Measurements from ENCODE around the gene UBE2Q2.

- TF ChIP-seq CTCF (conservative IDR thresholded peaks at IDR 0.05; ENCODE audit: low read depth, low read length) (no peak), CEBPB (IDR thresholded peaks at IDR 0.05; ENCODE audit: low read depth, low read length) (no peak), MAZ (IDR thresholded peaks at IDR 0.05; ENCODE audit: borderline replicate concordance, low read depth, low read length) (no peak), POLR2A (IDR thresholded peaks at IDR 0.05; ENCODE audit: low read depth, low read length) (no peak), USF2 (IDR thresholded peaks at IDR 0.05; ENCODE audit: low read depth, low read length) (no peak), RAD21 (IDR thresholded peaks at IDR 0.05; ENCODE audit: low read length) (no peak), RCOR1 (IDR thresholded peaks at IDR 0.05; ENCODE audit: insufficient replicate concordance, low read length) (no peak)
- TF ChIP-seq, protein P1, sequence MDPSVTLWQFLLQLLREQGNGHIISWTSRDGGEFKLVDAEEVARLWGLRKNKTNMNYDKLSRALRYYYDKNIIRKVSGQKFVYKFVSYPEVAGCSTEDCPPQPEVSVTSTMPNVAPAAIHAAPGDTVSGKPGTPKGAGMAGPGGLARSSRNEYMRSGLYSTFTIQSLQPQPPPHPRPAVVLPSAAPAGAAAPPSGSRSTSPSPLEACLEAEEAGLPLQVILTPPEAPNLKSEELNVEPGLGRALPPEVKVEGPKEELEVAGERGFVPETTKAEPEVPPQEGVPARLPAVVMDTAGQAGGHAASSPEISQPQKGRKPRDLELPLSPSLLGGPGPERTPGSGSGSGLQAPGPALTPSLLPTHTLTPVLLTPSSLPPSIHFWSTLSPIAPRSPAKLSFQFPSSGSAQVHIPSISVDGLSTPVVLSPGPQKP (IDR thresholded peaks at IDR 0.05; ENCODE audit: borderline replicate concordance, low read depth, low read length) = no peak
These were observed 43.9 kb downstream of the UBE2Q2 start for GRCh38 chr15:75887178-75887577.
